Measurements from ENCODE around the gene ZNF185. TPM values are rescaled to one million over a fixed set of nuclear protein-coding genes. Genes with fewer than 3 reads are reported as not detected.

The ZNF185 gene
- total RNA-seq = 17.7 TPM

GRCh38 chrX:152897222-152898131 lies at the start of gene ZNF185:
Gene ZNF185 (plus strand): TSS chrX:152898067. CDS start chrX:152914490, 16,423 bp downstream.
- peak; percentile 3 for DNase-seq

GRCh38 chrX:152850465-152850864 lies 47.4 kb upstream of the ZNF185 start:
- DNase-seq = no peak

GRCh38 chrX:152853986-152854385 lies 43.9 kb upstream of the ZNF185 start:
- DNase-seq = no peak

- DNase-seq = no peak
Measured at GRCh38 chrX:152861116-152861515, 36.8 kb upstream of the ZNF185 start.

GRCh38 chrX:152861826-152862225 lies 36.0 kb upstream of the ZNF185 start:
- no peak for DNase-seq

GRCh38 chrX:152865232-152865920 lies 32.5 kb upstream of the ZNF185 start:
- no peak for DNase-seq

- no peak for DNase-seq
Measured at GRCh38 chrX:152866386-152866785, 31.5 kb upstream of the ZNF185 start.

GRCh38 chrX:152869972-152870371 lies 27.9 kb upstream of the ZNF185 start:
- no peak for DNase-seq

- DNase-seq = no peak
Measured at GRCh38 chrX:152871260-152871659, 26.6 kb upstream of the ZNF185 start.

- no peak for DNase-seq
Measured at GRCh38 chrX:152872522-152872921, 25.3 kb upstream of the ZNF185 start.

- no peak for DNase-seq
Measured at GRCh38 chrX:152873361-152873760, 24.5 kb upstream of the ZNF185 start.

GRCh38 chrX:152876931-152877840 lies 20.7 kb upstream of the ZNF185 start:
- DNase-seq = no peak

- DNase-seq = no peak
Measured at GRCh38 chrX:152878976-152879755, 18.7 kb upstream of the ZNF185 start.

- DNase-seq = no peak
Measured at GRCh38 chrX:152881289-152881688, 16.6 kb upstream of the ZNF185 start.

GRCh38 chrX:152884171-152884570 lies 13.7 kb upstream of the ZNF185 start:
- no peak for DNase-seq

- DNase-seq = no peak
Measured at GRCh38 chrX:152886716-152887115, 11.2 kb upstream of the ZNF185 start.

GRCh38 chrX:152892499-152892898 lies 5.4 kb upstream of the ZNF185 start:
- DNase-seq = no peak

- DNase-seq = no peak
Measured at GRCh38 chrX:152892999-152893891, 4.6 kb upstream of the ZNF185 start.

- DNase-seq = no peak
Measured at GRCh38 chrX:152893980-152894610, 3.8 kb upstream of the ZNF185 start.

GRCh38 chrX:152895121-152895520 lies 2.7 kb upstream of the ZNF185 start:
- DNase-seq = no peak

Data from skin of body (tissue), 2 donors.